ENCODE data around the gene EEF1AKMT4. TPM values are rescaled to one million over a fixed set of nuclear protein-coding genes. Genes with fewer than 3 reads are reported as not detected.

The EEF1AKMT4 gene
- total RNA-seq, 1 donor, result 5.6 TPM

DNA sequence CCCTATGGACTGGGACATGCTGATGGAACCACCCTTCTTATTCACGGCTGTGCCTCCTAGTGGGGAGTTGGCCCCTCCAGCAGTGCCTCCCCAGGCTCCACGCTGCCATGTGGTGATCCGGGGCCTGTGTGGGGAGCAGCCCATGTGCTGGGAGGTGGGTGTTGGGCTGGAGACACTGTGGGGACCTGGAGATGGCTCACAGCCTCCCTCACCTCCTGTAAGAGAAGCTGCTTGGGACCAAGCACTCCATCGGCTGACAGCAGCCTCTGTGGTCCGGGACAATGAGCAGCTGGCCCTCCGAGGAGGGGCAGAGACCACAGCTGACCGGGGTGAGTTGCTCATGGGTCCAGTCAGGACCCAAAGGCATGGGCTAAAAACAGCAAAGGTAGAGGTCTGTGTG, 9.8 kb upstream of the EEF1AKMT4 start:
- H3K4me3 ChIP-seq (ENCODE audit: low read depth, low read length), result no peak overlapping the region
- TF ChIP-seq, protein P1, sequence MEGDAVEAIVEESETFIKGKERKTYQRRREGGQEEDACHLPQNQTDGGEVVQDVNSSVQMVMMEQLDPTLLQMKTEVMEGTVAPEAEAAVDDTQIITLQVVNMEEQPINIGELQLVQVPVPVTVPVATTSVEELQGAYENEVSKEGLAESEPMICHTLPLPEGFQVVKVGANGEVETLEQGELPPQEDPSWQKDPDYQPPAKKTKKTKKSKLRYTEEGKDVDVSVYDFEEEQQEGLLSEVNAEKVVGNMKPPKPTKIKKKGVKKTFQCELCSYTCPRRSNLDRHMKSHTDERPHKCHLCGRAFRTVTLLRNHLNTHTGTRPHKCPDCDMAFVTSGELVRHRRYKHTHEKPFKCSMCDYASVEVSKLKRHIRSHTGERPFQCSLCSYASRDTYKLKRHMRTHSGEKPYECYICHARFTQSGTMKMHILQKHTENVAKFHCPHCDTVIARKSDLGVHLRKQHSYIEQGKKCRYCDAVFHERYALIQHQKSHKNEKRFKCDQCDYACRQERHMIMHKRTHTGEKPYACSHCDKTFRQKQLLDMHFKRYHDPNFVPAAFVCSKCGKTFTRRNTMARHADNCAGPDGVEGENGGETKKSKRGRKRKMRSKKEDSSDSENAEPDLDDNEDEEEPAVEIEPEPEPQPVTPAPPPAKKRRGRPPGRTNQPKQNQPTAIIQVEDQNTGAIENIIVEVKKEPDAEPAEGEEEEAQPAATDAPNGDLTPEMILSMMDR (IDR thresholded peaks at IDR 0.05; ENCODE audit: insufficient read depth, low read depth, low read length), result no peak
- DNase-seq (ENCODE audit: low read depth), result no peak

DNA sequence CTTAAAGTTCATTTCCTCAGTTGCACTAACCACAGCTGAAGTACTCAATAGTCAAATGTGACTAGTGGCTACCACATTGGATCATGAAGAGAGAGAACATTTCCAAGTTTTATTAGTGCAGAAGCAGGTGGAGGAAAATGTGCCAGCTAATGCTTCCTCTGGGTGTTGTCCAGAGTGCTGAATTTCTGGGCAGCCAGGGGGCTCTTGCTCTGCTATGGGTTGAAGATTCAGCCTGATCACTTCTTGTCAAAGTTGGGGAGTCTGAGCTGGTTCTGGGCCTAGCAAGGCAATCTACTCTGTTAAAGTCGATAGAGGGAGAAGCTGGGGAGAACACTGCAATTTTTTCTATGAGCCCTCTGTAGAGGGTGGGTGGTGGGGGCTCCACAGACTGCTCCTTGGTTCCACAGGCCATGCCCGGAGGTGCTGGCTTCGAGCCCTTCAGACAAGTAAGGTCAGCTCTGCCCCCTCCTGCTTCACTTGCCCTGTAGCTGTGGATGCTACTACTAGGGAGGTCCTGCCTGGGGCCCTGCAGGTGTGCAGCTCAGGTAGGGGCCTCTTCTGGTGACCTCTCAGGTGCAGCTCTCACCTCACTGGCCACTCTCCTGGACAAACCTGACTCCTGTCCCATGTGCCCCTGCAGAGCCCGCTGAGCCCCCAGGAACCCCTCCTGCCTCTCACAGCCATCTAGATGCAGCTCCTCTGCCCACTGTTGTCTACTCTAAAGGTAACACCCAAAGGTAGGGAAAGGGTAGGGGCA, 8.9 kb upstream of the EEF1AKMT4 start:
- peak; percentile 24 for DNase-seq (ENCODE audit: low read depth)
- TF ChIP-seq, protein P1 (IDR thresholded peaks at IDR 0.05; ENCODE audit: insufficient read depth, low read depth, low read length), result peak; percentile 15
- H3K4me3 ChIP-seq (ENCODE audit: low read depth, low read length), result no peak overlapping the region

DNA sequence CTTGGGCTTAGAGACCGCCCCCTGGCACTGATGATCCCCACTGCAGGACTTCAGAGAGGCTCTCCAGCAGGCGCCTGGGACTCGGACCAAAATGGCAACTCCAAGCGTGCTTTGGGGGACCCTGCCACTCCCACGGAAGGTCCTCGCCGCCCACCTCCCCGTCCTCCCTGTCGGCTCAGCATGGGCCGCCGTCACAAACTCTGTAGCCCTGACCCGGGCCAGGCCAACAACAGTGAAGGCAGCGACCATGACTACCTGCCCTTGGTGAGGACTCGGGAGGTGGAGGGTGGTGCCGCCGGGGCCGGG, 8.4 kb upstream of the EEF1AKMT4 start:
- TF ChIP-seq, protein P1 (IDR thresholded peaks at IDR 0.05; ENCODE audit: insufficient read depth, low read depth, low read length), result no peak
- H3K4me3 ChIP-seq (ENCODE audit: low read depth, low read length), result no peak overlapping the region
- no peak for DNase-seq (ENCODE audit: low read depth)

DNA sequence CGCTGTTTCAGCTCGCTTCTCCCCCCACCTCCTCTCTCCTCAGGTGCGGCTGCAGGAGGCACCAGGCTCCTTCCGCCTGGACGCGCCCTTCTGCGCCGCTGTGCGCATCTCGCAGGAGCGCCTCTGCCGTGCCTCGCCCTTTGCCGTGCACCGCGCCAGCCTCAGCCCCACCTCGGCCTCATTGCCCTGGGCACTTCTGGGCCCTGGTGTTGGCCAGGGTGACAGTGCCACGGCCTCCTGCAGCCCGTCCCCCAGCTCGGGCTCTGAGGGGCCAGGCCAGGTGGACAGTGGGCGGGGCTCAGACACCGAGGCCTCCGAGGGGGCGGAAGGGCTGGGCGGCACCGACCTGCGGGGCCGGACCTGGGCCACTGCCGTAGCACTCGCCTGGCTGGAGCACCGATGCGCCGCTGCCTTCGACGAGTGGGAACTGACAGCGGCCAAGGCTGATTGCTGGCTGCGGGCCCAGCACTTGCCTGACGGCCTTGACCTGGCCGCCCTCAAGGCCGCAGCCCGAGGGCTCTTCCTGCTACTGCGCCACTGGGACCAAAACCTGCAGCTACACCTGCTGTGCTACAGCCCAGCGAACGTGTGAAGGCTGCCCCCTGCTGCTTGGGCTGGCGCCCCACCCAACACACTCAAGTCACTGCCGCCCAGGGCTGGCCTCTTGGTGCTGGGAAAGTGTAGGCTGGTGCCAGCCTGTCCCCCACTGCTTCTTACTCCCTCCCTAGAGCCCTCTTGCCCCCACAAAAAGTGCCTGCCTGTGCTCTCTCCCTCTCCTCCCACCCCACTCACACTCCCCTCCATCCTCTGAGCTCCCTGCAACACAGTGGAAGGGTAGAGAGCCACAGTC, 7.8 kb upstream of the EEF1AKMT4 start:
- H3K4me3 ChIP-seq (ENCODE audit: low read depth, low read length), result no peak overlapping the region
- DNase-seq (ENCODE audit: low read depth), result peak; percentile 14
- TF ChIP-seq, protein P1 (IDR thresholded peaks at IDR 0.05; ENCODE audit: insufficient read depth, low read depth, low read length), result peak; percentile 42

DNA sequence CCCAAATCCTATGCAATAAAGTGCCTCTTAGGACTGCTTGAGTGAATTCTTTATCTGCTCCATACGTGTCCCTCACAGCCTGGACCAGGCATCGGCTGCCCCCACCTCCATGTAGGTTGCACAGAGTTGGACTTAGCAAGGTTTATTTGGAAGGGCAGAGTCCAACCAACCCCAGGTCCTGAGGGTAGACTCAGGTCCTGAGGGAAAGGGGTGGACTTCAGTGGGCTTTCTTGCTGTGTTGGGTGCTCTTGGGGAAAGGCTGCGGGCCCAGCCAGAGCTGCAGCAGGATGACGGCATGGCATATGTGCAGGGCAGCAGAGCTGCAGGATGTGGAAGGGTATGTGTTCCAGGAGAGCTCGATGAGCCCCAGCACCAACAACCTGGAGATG, 7.2 kb upstream of the EEF1AKMT4 start:
- no peak for DNase-seq (ENCODE audit: low read depth)
- TF ChIP-seq, protein P1 (IDR thresholded peaks at IDR 0.05; ENCODE audit: insufficient read depth, low read depth, low read length), result no peak
- no peak overlapping the region for H3K4me3 ChIP-seq (ENCODE audit: low read depth, low read length)

DNA sequence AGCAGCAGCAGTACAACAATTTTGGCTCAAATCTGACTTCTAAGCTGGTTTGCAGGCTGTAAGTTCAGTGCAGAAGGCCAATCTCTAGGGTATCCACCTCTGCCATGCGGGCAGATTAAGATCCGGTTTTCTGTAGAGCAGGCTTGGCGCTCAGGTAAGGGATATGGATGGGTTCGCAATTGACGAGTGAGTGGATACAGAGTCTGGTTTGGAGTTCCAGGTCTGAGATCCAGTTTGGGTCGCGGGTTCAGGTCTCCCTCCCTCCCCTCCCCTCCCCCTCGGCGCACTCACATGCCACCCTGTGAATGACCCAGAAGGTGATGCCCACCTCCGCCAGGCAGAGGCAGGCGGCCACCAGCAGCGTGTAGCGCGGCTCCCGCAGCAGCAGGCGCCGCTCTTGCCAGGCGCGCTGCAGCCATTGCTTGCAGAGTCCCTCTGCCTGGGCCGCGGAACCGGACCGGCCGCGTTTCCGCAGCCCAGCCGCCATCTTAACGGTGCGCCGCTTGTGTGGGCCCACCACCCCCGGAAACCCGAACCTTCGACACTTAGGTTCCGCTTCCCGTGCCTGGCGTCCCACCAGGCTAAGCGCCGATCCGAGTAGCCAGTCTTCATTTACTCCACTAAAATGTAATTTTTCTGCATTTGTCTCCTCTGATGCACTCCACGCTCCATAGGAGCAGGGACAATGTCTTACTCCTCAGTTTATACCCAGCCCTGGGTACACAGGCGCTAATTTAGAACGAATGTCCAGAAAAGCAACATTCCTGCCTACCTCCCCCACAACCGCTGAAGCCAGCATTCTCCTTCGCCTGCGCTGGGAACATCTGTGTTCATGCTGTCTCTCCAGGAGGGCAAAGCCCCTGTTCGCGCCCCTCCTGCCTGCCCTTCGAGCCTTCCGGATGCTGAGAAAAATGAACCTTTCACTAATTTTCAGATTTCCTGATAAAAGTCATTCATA, 739 bp upstream of the EEF1AKMT4 start, which contains the start of gene ALG3:
Gene ALG3, minus strand, starts transcription at position 509 of the 958 bp plus-strand sequence. Its CDS starts 22 bp downstream, at position 487.
- TF ChIP-seq, protein P1 (IDR thresholded peaks at IDR 0.05; ENCODE audit: insufficient read depth, low read depth, low read length), result no peak
- H3K4me3 ChIP-seq (ENCODE audit: low read depth, low read length), result peak within 1 kb of the TSS; percentile 68
- peak; percentile 91 for DNase-seq (ENCODE audit: low read depth)
